Caki2 (cell line): ENCODE data around the gene HAUS7. TPM values are rescaled to one million over a fixed set of nuclear protein-coding genes. Genes with fewer than 3 reads are reported as not detected.

ENCODE experiments used
- DNase-seq: peaks from one replicate; pipeline ENCODE4 v3.0.0-alpha.2; 2015; ENCODE audit warnings: low read depth
- in situ Hi-C: cut with HindIII; loops from 2 replicates; pipeline ENCODE4 v1.10.0; 2016; ENCODE audit warnings: low sequenced_read_pairs, low pct_unique_long_range_greater_than_20kb, mixed read lengths
- total RNA-seq: library from RNA; depleted of rRNA; stranded (reverse); fragments of >200 nt; shearing (Covaris generic); gene quantifications from 2 replicates; pipeline ENCODE4 v1.2.3, GENCODE V29; 2014; ENCODE audit warnings: low replicate concordance

Gene HAUS7
- total RNA-seq, 1 experiment from 2014 or later, result 55.5 TPM

DNA sequence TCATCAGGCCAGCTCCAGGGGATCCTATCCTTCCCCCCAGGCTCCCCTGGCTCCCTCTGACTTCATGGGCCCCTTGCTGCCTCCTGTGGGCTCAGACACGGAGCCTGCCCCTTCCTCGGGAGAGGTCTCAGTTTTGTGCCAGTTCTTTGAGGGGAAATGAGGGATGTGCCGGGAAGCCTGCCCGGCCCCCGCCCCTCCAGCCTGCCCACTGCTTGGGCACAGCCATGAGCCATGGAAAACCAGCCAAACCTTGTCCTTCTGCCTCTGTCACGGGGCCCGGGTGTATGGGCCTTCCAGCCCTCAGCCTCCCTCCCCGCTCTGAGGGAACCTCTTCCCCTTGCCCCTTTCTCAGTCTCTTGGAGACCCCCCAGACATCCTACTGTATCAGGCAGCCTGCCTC, 31.2 kb upstream of the HAUS7 start:
- in situ Hi-C loops, result no loop called here
- DNase-seq, result no peak

DNA sequence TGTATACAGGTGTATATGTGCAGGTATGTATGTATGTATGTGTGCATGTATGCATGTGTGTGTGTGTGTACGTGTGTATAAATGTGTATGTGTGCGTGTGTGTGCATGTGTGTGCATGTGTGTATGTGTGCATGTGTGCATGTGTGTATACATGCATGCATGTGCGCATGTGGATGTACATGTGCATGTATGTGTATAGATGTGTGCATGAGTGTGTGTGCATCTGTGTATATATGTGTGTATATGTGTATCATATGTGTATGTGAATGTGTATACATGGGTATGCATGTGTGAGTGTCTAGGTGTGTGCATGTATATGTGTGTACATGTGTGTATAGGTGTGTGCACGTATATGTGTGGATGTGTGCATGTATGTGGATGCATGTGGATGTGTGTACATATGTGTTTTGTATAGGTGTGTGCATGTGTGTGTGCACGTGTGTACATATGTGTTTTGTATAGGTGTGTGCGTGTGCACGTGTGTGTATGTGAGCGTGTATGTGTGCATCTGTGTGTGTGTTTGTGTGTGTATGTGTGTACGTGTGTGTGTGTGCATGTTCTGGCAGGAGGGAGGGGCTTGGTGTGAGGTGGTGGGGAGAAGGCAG, 30.4 kb upstream of the HAUS7 start:
- in situ Hi-C loops, result no loop called here
- no peak for DNase-seq

DNA sequence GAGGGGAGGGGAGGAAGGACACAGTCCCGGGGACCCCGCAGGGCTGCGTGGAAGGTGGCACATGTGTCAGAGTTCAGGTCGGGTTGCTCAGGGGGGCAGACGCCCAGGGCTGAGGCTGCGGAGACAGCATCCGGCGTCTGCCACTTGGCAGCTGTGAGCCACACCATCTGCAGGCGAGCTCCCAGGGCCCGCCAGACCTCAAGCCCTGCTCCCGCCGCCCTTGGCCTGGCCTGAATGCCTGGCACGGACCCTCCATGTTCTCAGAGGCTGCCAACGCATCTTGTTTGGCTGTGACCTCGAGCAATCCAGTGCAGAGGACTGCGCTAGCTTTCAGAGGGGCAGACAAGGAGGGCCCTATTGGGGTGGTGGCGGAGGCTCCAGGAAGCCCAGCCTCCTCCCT, 29.5 kb upstream of the HAUS7 start:
- no peak for DNase-seq
- in situ Hi-C loops, result no loop called here

DNA sequence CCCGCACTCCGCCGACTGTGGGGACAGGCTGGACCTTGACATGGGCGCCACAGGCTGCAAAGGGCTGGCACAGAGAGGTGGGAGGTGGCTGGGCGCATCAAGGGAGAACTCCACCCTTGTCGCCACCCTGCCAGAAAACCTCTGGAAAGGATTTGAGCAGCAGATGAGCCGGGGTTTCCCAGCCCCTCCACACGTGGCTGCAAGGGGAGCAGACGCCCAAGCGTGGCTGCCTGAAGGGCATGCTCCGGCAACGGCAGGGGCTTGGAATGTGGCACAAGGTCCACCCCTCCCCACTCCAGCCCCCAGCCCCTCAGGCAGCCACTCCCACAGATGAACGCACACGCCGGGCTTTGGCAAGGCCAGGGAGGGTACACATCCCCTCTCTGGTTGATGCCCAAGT, 29.0 kb upstream of the HAUS7 start:
- in situ Hi-C loops, result no loop called here
- DNase-seq, result no peak

DNA sequence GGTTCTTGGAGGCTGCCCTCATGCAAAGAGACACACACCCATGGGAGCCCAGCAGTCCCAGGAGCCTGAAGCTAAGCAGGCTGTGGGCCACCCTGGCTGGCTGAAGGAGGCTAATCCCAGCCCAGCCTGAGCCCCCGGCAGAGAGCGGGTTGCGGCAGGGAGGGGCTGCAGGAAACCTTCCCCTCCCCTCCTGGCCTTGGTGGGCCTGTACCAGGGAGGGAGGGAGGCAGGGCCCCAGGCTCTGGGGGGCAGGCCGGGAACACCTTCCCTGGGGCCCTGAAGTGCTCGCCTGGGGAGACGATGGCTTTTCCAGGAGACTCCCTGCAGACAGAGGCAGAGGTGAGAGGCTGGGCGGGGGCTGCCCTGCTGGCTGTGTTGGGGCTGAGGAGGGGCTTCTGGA, 28.1 kb upstream of the HAUS7 start:
- no peak for DNase-seq
- in situ Hi-C loops, result no loop called here

DNA sequence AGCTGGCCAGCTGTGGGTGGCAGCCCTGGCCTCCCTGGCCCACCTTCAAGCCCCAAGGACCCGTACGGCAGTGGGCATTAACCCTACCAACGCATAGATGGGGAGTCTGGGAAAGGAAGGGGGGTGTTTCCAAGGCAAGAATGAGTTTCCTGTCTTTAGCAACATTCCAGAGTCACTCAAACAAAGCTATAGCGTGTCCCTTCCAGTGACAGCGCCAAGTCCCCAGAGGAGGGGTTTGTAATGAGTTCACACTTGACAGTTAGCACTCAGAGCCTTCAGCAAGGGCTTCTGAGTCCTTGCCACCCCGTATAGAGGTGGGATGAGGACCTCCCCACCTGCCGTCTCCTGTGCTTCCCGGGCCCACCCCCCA, 26.2 kb upstream of the HAUS7 start:
- DNase-seq, result no peak
- in situ Hi-C loops, result no loop called here

DNA sequence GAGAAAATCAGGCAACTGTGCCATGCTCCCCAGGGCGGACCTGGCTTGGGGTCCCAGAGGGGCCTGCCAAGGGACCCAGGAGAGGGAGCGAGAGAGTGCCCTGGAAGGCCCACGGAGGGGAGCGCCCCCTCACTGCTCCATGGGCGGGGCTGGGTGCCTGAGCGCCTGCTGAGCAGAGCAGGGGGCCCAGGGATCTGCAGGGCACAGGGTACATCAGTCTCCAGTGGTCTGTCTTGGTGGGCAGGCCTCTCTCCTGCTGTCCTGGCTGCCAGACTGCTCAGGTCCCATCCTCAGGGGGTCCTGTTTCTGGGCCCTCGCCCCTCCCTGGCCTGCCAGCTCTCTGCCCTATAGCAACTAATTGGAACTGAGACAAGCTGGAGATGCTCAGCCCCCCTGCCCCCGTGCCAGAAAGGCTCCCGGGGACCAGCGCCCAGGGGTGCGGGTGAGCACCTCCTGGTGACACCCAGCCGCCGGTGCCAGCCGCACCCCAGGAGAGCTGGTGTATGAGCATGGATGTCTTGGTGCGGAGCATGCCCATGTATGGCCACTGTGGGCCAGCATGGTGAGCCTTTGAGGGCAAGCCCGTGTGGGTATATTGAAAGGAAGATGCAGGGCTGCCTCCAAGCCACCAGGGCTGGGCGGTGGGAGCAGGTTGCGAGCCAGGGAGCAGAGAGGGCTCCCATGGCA, 25.7 kb upstream of the HAUS7 start:
- in situ Hi-C loops, result no loop called here
- no peak for DNase-seq

DNA sequence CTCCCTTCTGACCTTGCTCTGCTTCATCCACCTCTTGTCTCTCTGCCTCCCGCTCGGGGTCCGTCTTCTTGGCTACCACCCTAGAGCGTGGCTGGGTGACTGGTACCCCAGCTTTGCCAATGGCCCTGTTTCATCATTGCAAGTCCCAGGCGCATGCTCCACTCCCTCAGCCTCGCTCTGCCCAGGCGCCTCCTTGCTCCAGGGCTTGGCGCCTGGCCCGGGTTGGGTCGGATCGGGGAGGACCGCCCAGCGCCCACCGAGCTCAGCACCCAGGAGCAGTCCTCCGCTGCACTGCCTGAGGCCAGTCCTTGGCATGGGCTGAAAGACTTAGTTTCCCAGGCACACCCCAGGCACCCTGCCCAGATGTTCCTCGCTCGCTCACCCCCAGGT, 25.0 kb upstream of the HAUS7 start:
- in situ Hi-C loops, result no loop called here

DNA sequence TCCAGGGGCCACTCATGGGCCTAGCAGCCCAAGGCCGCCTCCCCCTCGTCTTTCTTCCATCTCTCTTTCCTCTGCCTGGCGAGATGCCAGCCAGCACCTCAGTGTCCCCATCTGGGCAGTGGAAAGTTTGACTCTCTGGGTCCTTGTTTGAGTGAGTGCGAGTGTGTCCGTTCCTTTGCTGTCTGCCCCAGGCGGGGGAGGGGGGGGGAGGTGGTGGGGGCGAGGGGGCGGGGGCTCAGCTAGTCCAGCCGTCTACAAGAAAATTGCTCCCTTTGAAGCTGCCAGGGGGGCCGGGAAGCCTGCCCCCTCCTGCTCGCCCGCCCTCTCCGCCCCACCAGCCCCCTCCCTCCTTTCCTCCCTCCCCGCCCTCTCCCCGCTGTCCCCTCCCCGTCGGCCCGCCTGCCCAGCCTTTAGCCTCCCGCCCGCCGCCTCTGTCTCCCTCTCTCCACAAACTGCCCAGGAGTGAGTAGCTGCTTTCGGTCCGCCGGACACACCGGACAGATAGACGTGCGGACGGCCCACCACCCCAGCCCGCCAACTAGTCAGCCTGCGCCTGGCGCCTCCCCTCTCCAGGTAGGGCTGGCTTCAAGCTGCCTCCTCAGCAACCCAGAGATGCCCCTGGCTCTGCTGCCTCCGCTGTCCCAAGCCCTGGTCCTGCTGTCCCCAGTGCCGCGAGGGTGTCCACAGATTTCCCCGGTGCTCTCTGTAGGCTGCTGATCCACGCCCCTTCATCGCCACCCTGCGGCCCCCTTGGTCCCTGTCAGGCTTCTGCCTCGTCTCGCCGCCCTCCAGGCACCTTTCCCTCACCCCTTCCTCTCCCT, 24.4 kb upstream of the HAUS7 start, which contains the start of gene BGN:
BGN (plus strand) TSS at position 440 of the 821 bp plus-strand sequence. CDS start 9,652 bp downstream, outside the sequence.
- no peak for DNase-seq
- in situ Hi-C loops, result no loop called here

More for the DNA sequence above, 25.0 kb upstream of the HAUS7 start:
- no peak for DNase-seq

DNA sequence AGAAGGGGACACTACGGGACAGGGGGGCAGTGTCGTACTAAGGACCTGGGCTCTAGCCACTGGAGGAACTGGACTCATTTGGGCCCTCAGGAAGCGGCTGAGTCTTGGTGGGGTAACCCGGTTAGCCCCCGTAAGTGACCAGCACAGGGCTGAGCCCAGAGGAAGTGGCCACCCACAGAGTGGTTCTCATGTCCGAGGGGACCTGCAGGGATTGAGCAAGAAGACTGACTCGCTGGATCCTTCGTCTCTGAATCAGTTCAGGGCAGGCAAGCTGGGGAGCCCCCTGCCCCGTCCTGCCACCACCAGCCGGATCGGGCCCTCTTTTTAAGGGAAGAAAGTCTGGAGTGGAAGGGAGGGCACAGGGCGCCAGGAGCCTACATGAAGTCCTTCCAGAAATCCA, 23.7 kb upstream of the HAUS7 start:
- in situ Hi-C loops, result no loop called here
- no peak for DNase-seq

DNA sequence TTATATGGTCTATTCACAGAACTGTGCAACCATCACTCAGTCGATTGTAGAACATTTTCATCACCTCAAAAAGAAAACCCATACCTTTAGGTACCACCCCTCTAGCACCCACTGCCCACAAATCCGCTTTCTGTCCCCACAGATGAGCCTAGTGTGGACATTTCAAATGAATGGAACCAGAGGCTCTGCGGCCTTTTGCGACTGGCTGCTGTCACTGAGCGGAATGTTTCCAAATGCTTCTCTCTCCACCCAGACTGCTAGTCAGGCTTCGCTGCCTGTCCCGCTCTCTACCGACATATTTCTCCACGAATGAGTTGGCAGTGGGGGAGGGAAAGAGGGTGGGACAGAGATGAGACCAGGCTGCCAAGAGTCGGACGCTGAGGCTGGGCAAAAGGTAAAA, 22.7 kb upstream of the HAUS7 start:
- in situ Hi-C loops, result no loop called here
- DNase-seq, result no peak

DNA sequence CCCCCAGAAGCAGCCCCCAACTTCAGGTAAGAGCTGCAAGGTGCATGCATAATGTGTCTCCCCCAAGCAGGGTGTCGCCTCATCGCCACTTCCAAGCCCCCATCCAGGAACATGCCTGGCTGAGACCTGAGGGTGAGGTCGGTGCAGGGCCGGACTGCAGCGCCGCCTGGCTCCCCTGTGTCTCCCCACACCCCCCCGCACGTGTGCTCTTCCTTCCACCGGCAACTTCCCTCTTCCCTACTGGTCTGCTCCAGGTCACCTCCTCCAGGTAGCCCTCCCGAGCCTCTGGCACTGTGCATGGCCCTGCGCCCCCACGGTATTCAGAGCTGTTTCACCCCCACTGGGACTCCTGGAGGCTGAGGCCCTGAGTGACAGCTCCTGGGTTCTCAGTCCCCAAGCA, 22.2 kb upstream of the HAUS7 start:
- in situ Hi-C loops, result no loop called here
- DNase-seq, result no peak

DNA sequence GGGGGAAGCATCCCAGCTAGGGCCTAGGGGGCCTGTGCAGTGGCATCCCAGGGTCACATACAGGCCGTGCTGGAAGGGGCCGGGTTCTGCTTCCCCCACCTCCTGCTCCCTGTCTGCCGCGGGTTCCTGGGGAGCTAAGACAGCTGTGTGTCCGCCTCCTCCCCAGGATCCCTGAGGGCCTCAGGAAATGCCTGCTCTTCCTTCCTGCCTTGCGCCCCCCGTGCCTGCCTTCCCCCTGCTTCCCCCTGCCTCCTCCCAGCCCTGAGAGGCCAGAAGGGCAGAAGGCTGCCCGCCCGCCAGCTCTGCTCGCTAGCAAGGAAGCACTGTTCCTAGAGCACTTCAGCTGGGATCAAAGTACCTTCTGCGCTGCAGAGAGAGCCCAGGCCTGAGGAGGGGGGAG, 21.5 kb upstream of the HAUS7 start:
- in situ Hi-C loops, result no loop called here
- DNase-seq, result no peak

DNA sequence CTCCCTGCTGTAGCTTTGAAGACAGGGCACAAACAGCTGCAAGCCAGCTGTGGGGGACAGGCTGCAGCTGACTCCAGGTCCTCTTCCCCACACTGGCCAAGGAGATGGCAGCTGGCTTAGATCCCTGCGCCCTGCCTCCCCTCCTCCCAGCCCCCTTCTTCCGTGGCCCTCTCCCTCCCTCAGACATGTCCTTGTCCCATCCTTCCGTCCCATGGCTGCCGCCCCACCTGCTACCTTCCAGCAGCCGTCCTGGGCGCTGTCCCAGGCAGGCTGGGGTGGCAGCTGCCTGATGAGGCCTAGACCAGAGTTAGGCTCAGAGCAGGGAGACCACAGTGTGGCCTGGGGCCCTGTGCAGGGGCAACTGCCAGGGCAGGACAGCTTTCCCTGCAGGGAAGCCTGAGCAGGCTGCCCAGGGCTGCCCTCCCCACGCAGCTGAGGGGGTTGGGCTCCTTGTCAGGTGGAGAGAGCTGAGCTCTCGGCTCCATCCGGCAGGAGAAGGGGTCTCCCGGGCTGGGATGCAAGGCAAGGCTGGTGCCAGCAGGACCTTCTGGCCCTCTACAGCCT, 21.1 kb upstream of the HAUS7 start:
- in situ Hi-C loops, result no loop called here

DNA sequence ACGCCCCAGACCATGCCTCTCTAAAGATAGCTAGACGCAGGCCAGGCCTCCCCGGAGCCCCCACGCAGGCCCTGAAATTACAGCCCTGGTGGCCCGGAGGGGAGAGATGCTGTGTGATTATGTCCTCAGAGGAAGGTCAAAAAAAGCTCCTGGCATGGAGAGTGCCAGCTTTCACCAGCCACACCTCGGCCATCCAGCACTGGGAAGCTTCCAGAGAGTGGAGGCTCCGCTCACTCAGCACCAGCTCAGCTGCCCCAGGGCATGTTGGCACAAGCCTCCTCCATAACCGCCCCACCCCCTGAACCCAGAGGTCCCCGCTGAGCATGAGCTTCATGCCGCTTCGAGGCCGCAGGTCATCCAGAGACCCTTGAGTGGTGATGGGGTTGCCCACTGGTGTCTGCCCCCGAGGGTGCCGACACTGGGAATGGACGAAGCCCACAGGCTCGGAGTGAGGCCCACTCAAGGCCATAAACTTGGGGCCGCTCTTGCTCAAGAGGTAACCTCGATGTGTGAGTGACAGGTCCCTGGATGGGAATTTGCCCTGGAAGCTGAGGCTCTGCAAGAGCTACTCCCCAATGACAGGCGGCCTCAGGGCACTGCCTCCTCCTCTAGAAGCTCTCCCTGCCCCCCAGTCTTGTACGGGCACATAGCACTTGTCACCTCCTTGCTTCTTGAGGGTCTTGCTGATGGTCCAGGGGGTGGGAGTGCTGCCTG, 20.0 kb upstream of the HAUS7 start:
- no peak for DNase-seq
- in situ Hi-C loops, result no loop called here

More for the DNA sequence above, 21.1 kb upstream of the HAUS7 start:
- no peak for DNase-seq

DNA sequence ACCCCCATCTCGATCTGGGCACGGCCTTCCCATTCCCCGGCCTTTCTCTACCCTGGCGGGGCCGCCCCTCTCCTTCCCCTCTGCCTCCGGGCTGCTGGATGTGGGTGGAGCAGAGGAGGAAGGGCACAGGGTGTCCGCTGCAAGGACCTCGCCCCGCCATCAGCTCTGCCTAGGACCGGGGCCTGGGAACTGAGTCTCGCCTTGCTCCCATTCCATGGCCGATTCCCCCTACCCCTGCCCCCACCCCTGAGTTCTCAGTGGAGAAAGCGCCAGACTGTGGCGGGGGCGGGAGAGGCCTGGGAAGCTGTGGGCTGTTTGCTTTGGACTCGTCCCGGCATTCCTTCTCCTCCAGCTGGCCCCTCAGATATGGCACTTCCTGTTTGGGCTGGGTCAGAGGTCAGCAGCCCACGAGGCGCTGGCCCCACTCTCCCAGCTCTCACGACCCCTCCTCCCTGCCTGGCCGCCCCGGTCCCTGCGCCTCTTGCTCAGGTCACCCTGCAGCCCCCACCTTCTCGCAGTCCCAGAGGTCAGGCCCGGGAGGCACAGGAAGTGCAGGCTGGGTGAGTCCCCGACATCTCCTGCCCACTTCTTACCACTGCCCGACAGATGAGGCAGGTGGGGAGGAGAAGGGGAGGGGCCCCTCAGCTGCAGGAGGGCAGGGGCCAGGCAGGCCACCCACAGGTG, 18.0 kb upstream of the HAUS7 start:
- in situ Hi-C loops, result no loop called here
- no peak for DNase-seq

DNA sequence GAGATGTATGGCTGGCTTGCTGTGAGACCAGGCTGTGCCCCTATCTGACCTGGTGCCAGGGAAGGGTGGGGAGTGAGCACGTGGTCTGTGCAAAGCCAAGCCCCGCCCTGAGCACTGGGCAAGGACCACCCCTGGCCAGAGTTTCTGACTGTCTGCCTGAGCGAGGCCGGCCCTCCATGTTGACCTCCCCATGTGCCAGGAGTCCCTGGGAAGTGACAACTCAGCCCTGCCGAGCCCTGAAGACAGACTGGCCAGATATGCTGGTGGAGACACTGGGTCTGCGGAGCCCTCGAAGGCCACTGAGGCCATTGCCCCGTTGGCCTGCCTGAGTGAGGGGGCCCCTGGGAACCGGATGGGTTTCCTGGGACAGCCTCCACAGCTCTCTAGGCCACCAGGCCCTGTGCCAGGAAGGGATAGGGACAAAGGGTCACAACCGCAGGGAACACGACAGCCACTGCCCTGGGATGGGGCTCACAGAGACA, 17.3 kb upstream of the HAUS7 start:
- DNase-seq, result no peak
- in situ Hi-C loops, result no loop called here

DNA sequence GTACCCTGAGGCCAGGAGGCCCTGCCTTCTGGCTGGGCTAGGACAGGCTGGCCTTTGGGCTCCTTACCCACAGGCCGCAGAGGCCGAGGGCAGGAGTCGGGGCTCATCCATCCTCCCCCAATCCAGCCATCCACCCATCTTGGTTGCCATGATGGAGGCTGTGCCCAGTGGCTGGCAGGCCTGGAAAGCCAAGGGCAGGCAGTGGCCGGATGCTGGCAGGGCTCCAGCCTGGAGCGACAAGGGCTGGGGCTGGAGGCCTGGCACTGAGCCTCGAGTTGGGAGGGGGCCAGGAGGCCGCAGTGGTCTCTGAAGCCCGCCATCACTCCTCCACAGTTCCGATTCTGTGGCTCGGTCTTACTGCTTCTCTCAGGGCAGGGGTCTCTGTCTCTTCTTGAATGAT, 15.8 kb upstream of the HAUS7 start:
- DNase-seq, result no peak
- in situ Hi-C loops, result no loop called here
